IPS-15b (cell line): Measurements from ENCODE around the gene DDRGK1.

Experiments
- H3K27me3 ChIP-seq: one replicate; pipeline ENCODE4 v1.6.1; 2013; ENCODE audit warnings: low read length; ENCODE audit not compliant: control insufficient read depth, insufficient read depth
- H3K36me3 ChIP-seq: one replicate; pipeline ENCODE4 v1.6.1; 2013; ENCODE audit warnings: low read length; ENCODE audit not compliant: control insufficient read depth, insufficient read depth
- H3K4me1 ChIP-seq: one replicate; pipeline ENCODE4 v1.6.1; 2013; ENCODE audit warnings: mild to moderate bottlenecking, low read length; ENCODE audit not compliant: control insufficient read depth, insufficient read depth
- H3K4me3 ChIP-seq: one replicate; pipeline ENCODE4 v1.5.1; 2013; ENCODE audit warnings: low read depth, low read length
- H3K9ac ChIP-seq: one replicate; pipeline ENCODE4 v1.6.1; 2013; ENCODE audit warnings: low read depth, mild to moderate bottlenecking, low read length
- H3K9me3 ChIP-seq: one replicate; pipeline ENCODE4 v1.6.1; 2013; ENCODE audit warnings: mild to moderate bottlenecking, low read length; ENCODE audit not compliant: control insufficient read depth, insufficient read depth

The DDRGK1 gene

GRCh38 chr20:3208786-3209256, 4.3 kb upstream of the DDRGK1 start:
- H3K27me3 ChIP-seq: no peaks in the 10 kb centered on the region
- H3K9ac ChIP-seq: peak overlapping the region; percentile 98
- no peaks in the 10 kb centered on the region for H3K9me3 ChIP-seq
- H3K36me3 ChIP-seq: peaks cover 6% of the 10 kb centered on the region
- no peaks in the 10 kb centered on the region for H3K4me1 ChIP-seq
- H3K4me3 ChIP-seq: peak overlapping the region; percentile 92

- Histone ChIP-seq H3K9me3 (no peaks in the 10 kb centered on the region), H3K9ac (peak overlapping the region; percentile 92), H3K4me3 (peak overlapping the region; percentile 94), H3K27me3 (no peaks in the 10 kb centered on the region), H3K36me3 (peaks cover 15% of the 10 kb centered on the region), H3K4me1 (no peaks in the 10 kb centered on the region)
These were observed 963 bp downstream of the DDRGK1 start for GRCh38 chr20:3203315-3204123.

- Histone ChIP-seq H3K9ac (no peak overlapping the region), H3K9me3 (no peaks in the 10 kb centered on the region), H3K36me3 (peaks cover 15% of the 10 kb centered on the region), H3K4me3 (peak overlapping the region; percentile 94), H3K27me3 (no peaks in the 10 kb centered on the region), H3K4me1 (no peaks in the 10 kb centered on the region)
These were observed 1.5 kb downstream of the DDRGK1 start for GRCh38 chr20:3202965-3203314.

- Histone ChIP-seq H3K36me3 (peaks cover 27% of the 10 kb centered on the region), H3K4me1 (no peaks in the 10 kb centered on the region), H3K27me3 (no peaks in the 10 kb centered on the region), H3K9me3 (no peaks in the 10 kb centered on the region), H3K4me3 (no peak overlapping the region), H3K9ac (no peak overlapping the region)
These were observed 4.3 kb downstream of the DDRGK1 start for GRCh38 chr20:3199976-3200755.

- H3K4me3 ChIP-seq: no peak overlapping the region
- no peaks in the 10 kb centered on the region for H3K27me3 ChIP-seq
- H3K36me3 ChIP-seq: peaks cover 37% of the 10 kb centered on the region
- H3K4me1 ChIP-seq: no peaks in the 10 kb centered on the region
- H3K9me3 ChIP-seq: no peaks in the 10 kb centered on the region
- H3K9ac ChIP-seq: no peak overlapping the region
These were observed 5.3 kb downstream of the DDRGK1 start for GRCh38 chr20:3199206-3199605.

- H3K4me3 ChIP-seq: no peak overlapping the region
- no peaks in the 10 kb centered on the region for H3K9me3 ChIP-seq
- no peaks in the 10 kb centered on the region for H3K27me3 ChIP-seq
- H3K9ac ChIP-seq: no peak overlapping the region
- peaks cover 57% of the 10 kb centered on the region for H3K36me3 ChIP-seq
- no peaks in the 10 kb centered on the region for H3K4me1 ChIP-seq
These were observed 8.8 kb downstream of the DDRGK1 start for GRCh38 chr20:3195590-3196237.

GRCh38 chr20:3194617-3195280, 9.7 kb downstream of the DDRGK1 start:
- Histone ChIP-seq H3K4me1 (no peaks in the 10 kb centered on the region), H3K4me3 (no peak overlapping the region), H3K9ac (no peak overlapping the region), H3K9me3 (no peaks in the 10 kb centered on the region), H3K27me3 (no peaks in the 10 kb centered on the region), H3K36me3 (peaks cover 54% of the 10 kb centered on the region)

GRCh38 chr20:3193806-3194616, 10.5 kb downstream of the DDRGK1 start:
- Histone ChIP-seq H3K9me3 (no peaks in the 10 kb centered on the region), H3K4me3 (no peak overlapping the region), H3K4me1 (peaks cover 2% of the 10 kb centered on the region), H3K9ac (no peak overlapping the region), H3K36me3 (peaks cover 48% of the 10 kb centered on the region), H3K27me3 (no peaks in the 10 kb centered on the region)

- no peak overlapping the region for H3K9ac ChIP-seq
- H3K27me3 ChIP-seq: no peaks in the 10 kb centered on the region
- H3K4me3 ChIP-seq: no peak overlapping the region
- H3K36me3 ChIP-seq: peaks cover 45% of the 10 kb centered on the region
- no peaks in the 10 kb centered on the region for H3K9me3 ChIP-seq
- peaks cover 2% of the 10 kb centered on the region for H3K4me1 ChIP-seq
These were observed 12.1 kb downstream of the DDRGK1 start for GRCh38 chr20:3192226-3193015.

- H3K4me3 ChIP-seq: no peak overlapping the region
- peaks cover 38% of the 10 kb centered on the region for H3K36me3 ChIP-seq
- H3K27me3 ChIP-seq: no peaks in the 10 kb centered on the region
- peaks cover 2% of the 10 kb centered on the region for H3K4me1 ChIP-seq
- no peak overlapping the region for H3K9ac ChIP-seq
- H3K9me3 ChIP-seq: no peaks in the 10 kb centered on the region
These were observed 13.8 kb downstream of the DDRGK1 start for GRCh38 chr20:3190681-3191111.
